NK-92 treated with Interleukin-12 subunit alpha and Interleukin-12 subunit beta, amount 100 ng/mL, for 24 hours (cell line): ENCODE data around the gene PTPN1.
"Not testable (repeated sequence)": the region's sequence is repeated elsewhere in the genome, so short reads cannot be mapped to it uniquely, and the experiment has no call there.

Source experiments
- DNase-seq: peaks from one replicate; lab custom pipeline; 2025; lab: John Stamatoyannopoulos, UW

PTPN1 gene

GRCh38 chr20:50532221-50532620, 22.0 kb downstream of the PTPN1 start:
- DNase-seq = no peak

DNA sequence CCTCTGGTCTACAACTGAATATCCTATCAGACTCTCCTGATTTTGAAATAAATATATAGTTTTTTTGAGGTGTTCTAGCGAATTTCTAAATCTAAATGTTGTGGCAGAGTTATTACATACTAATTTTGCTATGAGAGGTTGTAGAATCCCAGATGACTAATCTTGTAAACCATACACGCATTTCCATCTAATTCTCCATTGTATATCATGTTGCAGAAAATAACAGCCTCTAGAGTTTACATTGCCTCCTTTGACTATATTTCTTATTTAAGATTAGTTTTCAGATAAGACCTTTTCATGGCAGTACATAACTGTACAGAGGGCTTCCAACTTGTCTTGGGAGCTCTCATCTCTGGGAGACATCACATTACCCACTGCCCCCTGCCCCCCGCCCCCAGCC, 22.9 kb downstream of the PTPN1 start:
- DNase-seq = no peak

- no peak for DNase-seq
Observed at GRCh38 chr20:50533464-50533863, 23.3 kb downstream of the PTPN1 start.

DNA sequence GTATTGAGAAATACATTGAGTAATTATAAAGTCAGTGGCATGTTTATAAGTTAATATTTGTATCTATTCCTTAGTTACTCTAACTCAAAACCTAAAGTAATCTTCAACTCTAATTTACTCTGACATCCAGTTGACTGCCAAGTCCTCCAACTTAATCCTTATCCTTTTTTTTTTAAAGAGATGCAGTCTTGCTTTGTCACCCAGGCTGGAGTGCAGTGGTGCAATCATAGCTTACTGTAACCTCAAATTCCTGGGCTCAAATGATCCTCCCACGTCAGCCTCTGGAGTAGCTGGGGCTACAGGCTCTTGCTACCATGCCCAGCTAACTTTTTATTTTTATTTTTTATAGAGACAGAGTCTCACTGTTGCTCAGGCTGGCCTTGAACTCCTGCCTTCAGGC, 24.4 kb downstream of the PTPN1 start:
- no peak for DNase-seq

- DNase-seq = no peak
Observed at GRCh38 chr20:50535162-50535561, 25.0 kb downstream of the PTPN1 start.

GRCh38 chr20:50536333-50536732, 26.1 kb downstream of the PTPN1 start:
- no peak for DNase-seq

DNA sequence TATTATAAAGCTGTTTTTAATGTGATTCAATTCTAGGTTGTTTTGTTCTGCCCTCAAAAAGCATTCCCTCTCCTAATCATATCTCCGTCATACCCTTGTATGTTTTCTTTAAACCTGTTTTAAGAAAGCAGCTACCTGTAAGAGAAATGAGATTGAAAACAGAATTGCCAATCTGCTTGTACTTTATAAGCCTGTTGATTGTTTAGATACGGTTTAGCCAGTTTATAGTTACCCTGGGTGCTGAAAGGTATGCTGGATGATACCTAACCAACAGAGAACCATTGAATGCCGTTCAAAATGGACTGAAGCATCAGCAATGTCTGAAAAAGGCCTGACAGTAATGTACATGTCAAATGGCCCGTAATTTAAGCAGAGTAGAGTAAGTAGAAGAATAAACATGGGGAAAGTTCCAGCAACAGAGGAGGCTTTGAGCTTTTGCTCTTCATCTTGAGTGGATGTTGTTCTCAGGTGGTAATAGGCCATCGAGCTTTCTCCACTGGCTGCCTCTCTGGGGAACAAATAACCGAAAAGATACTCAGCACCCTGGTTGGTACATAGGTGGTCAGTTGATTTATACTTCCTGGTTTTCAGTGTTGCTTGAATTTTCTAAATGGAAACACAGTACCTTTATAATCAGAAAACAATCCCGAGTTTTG, 27.5 kb downstream of the PTPN1 start:
- DNase-seq = no peak

GRCh38 chr20:50538276-50538675, 28.1 kb downstream of the PTPN1 start:
- DNase-seq = no peak

DNA sequence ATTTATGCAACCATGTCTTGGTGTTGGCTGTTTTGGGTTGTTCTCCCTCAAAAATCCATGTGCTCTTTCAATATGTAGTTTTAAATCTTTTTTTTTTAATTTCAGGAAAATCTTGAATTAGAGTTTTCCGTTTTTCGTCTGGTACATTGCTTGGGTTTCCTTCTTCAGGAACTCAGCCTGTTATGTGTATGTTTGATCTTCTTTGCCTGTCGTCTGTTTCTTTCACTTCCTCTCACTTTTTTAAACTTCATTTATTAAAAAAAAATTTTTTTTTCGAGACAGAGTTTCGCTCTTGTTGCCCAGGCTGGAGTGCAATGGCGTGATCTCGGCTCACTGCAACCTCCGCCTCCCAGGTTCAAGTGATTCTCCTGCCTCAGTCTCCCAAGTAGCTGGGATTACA, 29.6 kb downstream of the PTPN1 start:
- DNase-seq = not testable (repeated sequence)

- DNase-seq = no peak
Observed at GRCh38 chr20:50540620-50541605, 30.7 kb downstream of the PTPN1 start.

DNA sequence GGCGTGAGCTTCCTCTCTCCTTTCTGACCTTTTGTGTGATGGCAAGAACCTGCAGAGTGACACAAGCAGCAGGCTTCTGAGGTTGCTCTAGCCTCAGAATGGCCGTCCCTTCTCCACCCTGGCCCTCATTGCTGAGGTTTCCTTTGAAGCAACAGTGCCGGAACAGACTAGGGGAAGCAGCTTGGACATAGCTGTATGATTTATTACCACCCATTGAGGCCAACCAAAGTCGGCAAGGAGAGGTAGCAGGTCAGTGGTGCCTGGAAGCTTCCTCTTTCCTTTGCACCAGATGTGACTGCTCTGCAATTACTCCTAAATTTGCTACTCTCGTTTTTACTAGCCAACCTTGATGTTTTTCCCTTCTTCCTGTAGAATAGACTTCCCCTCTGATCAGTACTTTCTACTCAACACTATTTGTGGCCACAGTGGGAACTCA, 31.4 kb downstream of the PTPN1 start:
- DNase-seq = no peak

GRCh38 chr20:50543326-50543725, 33.1 kb downstream of the PTPN1 start:
- DNase-seq = no peak

DNA sequence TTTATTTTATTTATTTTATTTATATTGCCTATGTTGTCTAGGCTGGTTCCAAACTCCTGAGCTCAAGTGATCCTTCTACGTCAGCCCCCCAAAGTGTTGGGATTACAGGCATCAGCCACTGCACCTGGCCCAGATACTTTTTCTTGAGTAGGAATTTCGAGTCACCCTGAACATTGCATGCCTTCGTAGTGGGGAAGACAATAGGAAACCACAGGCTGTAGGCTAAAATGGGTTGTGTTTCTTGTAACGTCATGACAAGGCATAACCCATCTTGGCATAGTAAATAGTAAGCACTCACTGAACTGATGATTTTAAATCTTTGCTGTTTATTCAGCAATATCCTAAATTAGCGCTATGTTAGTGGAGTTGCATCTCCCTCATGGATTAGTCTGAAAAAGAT, 34.9 kb downstream of the PTPN1 start:
- DNase-seq = no peak

- DNase-seq = no peak
Observed at GRCh38 chr20:50546729-50547314, 36.6 kb downstream of the PTPN1 start.

DNA sequence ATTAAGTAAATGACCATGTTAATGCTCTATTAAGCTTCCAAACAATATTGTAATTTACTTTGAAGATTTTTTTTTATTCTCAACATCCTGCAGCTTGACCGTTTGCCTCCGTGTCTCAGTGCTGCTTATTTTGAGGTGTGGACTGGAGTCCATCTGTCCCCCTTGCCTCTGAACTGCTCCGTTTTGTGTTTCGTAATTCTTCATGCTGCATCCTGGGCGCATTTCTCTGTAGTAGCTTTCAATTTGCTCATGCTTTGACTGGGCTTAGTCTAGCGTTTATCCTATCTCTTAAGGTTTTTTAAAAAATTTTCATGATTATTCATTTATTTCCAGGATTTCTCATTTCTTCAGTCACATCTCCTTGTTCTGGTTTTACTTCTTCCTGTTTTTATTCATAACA, 37.8 kb downstream of the PTPN1 start:
- DNase-seq = no peak

DNA sequence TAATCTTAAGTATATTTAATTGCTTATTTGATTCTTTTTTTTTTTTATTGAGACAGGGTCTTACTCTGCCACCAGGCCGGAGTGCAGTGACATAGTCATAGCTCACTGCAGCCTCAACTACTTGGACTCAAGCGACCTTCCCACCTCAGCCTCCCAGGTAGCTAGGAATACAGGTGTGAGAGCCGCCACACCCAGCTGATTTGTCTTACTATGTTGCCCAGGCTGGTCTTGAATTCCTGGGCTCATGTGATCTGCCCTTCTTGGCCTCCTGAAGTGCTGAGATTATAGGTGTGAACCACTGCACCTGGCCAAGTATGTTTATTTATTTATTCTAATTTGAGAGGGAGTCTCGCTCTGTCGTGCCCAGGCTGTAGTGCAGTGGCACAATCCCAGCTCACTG, 38.2 kb downstream of the PTPN1 start:
- no peak for DNase-seq

DNA sequence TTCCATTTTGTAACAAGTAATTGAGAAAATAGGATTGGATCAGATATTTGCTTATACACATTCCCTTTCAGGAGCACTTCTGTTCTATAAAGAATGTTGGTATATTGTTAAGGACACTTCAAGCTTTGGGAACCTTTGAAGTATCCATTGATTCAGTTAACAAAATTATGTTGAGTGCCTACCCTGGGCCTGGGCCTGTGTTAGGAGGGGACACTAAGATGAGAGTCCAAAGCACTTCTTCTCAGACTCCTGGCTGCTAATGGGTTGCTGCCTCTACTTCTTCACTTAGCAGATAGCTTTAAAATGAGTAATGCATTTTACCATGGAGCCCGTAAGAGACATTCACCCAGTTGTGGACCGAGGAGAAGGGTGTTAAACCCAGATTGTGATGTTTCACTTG, 40.3 kb downstream of the PTPN1 start:
- DNase-seq = no peak

DNA sequence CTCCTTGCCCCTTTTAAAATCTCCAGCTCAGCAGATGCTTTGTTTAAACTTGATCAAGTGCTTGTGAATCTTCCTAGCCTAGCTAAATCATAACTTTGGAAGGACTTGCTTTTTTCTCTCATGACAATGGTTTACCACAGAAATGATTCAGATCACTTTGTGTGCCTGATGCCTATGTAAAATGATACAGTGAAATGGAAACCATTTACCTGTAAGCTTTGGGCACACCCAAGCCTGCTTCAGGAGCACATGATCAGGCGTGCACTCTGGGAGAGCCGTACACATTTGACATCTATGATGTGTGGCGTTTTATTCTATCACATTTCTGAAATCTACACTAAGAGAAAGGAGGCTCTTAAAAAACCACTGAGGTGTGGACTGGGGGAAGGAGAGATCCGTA, 41.1 kb downstream of the PTPN1 start:
- no peak for DNase-seq

DNA sequence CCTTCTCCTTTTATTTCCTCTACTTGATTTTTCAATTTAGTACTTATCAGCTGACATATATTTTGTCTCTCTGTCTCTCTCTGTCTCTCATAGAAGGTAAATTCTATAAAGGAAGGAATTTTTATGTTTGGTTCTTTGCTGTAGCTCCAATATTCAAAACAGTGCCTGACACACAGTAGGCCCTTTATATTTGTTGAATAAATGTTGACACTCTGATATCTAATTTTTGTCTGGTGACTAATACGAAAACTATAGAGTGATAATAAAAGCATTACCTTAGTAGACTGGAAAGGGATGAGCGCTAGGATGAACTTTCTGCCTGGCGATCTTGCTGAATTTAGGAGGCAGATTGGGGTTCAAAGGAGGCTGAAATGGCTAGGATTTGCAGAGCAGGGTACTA, 42.8 kb downstream of the PTPN1 start:
- DNase-seq = no peak

DNA sequence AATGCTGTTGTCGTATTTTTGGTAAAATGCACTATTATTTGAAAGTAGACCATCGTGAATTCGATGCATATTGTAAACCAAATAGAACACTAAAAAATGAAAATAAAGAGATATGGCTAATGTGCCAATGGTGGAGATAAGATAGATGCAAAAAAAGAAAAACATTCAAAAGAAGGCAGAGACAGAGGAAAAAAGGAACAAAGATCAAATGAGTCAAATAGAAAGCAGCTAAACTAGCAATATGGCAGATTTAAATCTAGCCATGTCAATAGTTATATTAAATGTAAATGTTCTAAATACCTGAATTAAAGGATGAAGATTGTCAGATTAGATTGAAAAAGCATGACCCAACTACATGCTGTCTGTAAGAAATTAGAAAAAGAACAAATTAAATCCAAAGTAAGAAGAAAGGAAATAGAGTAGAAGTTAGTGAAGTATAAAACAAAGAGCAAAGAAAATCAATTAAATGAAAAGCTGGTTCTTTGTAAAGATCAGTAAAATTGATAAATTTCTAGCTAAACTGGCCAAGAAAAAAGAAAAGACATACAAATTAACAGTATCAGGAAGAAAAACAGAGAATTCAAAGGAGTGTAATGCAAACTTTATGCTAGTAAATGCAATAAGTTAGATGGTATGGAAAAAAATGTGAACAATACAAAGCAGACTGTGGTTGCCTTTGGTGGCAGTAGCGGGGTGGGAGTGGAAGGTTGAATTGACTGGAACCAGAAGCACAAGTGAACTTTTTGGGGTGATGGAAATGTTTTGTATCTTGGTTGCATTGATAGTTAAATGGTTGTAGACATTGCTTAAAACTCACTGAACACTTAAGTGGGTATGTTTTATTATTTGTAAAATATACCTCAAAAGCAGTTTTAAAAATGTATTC, 44.8 kb downstream of the PTPN1 start:
- DNase-seq = no peak

DNA sequence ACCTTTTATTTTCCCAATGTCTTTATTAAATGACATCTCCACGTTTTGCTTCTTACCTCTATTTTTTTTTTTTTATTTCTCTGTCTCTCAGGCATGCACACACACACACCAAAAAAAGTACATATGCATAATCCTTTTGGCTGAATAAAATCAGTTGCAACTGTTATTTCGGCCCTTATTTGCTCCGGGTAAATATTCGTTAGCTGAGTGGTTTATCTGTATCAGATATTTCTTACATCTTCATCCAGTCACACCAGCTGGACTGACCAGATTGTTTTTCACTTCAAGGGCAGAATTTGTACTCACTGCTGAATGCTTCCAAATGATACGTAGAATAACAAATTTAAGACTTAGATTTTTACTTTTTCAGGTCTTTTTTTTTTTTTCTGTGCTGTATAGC, 45.5 kb downstream of the PTPN1 start:
- DNase-seq = no peak

GRCh38 chr20:50557549-50558134, 47.5 kb downstream of the PTPN1 start:
- no peak for DNase-seq
